ENCODE data around the gene CSRNP3.
"Not testable (repeated sequence)": the region's sequence is repeated elsewhere in the genome, so short reads cannot be mapped to it uniquely, and the experiment has no call there.

Gene CSRNP3

GRCh38 chr2:165651233-165651632 lies 181.7 kb downstream of the CSRNP3 start:
- H3K4me3 ChIP-seq (ENCODE audit: control insufficient read depth in 1 of 7, extremely low read depth in 1 of 7, insufficient read depth in 4 of 7, low read depth in 2 of 7, low read length in 6 of 7) = no peak overlapping the region
- no peaks in the 10 kb centered on the region for H3K4me1 ChIP-seq (ENCODE audit: control extremely low read depth in 1 of 4, control insufficient read depth in 4 of 4, insufficient read depth in 4 of 4, low read length in 3 of 4)
- no peaks in the 10 kb centered on the region for H3K36me3 ChIP-seq (ENCODE audit: control insufficient read depth in 4 of 4, insufficient read depth in 4 of 4, low read length in 3 of 4)
- no peaks in the 10 kb centered on the region for H3K27me3 ChIP-seq (replicated peaks in 2 of 5; ENCODE audit: control insufficient read depth in 4 of 5, insufficient read depth in 5 of 5, low read length in 4 of 5)
- WGBS (ENCODE audit: insufficient coverage) = no CpG with 5 or more reads among the region's 2 CpGs
- POLR2A ChIA-PET = no interaction called here
- no peak overlapping the region for H3K27ac ChIP-seq (ENCODE audit: insufficient read depth in 1 of 2, low read depth in 1 of 2, low read length in 2 of 2, poor library complexity in 1 of 2, severe bottlenecking in 2 of 2)
- no peak for DNase-seq
- H3K9me3 ChIP-seq (ENCODE audit: control extremely low read depth in 1 of 5, control insufficient read depth in 4 of 5, insufficient read depth in 2 of 5, low read depth in 1 of 5, low read length in 4 of 5) = no peaks in the 10 kb centered on the region
- CTCF ChIA-PET = interaction anchor here (1.3 kb wide), 1 partner anchor 10 kb away, joined by 3 read pairs; no protein-coding TSS in a partner anchor

GRCh38 chr2:165655661-165656060 lies 186.2 kb downstream of the CSRNP3 start:
- no peaks in the 10 kb centered on the region for H3K27me3 ChIP-seq (replicated peaks in 2 of 5; ENCODE audit: control insufficient read depth in 4 of 5, insufficient read depth in 5 of 5, low read length in 4 of 5)
- CTCF ChIA-PET = no interaction called here
- no peaks in the 10 kb centered on the region for H3K9me3 ChIP-seq (ENCODE audit: control extremely low read depth in 1 of 5, control insufficient read depth in 4 of 5, insufficient read depth in 2 of 5, low read depth in 1 of 5, low read length in 4 of 5)
- no peak overlapping the region for H3K27ac ChIP-seq (ENCODE audit: insufficient read depth in 1 of 2, low read depth in 1 of 2, low read length in 2 of 2, poor library complexity in 1 of 2, severe bottlenecking in 2 of 2)
- POLR2A ChIA-PET = no interaction called here
- no peaks in the 10 kb centered on the region for H3K36me3 ChIP-seq (ENCODE audit: control insufficient read depth in 4 of 4, insufficient read depth in 4 of 4, low read length in 3 of 4)
- WGBS (ENCODE audit: insufficient coverage) = 100% methylated on average over 4 of the region's 6 CpGs
- H3K4me1 ChIP-seq (ENCODE audit: control extremely low read depth in 1 of 4, control insufficient read depth in 4 of 4, insufficient read depth in 4 of 4, low read length in 3 of 4) = peaks cover 0 to 4% (median 2%) of the 10 kb centered on the region in 4 experiments
- no peak for DNase-seq
- H3K4me3 ChIP-seq (ENCODE audit: control insufficient read depth in 1 of 7, extremely low read depth in 1 of 7, insufficient read depth in 4 of 7, low read depth in 2 of 7, low read length in 6 of 7) = no peak overlapping the region

- Histone ChIP-seq H3K27me3 (replicated peaks in 2 of 5; ENCODE audit: control insufficient read depth in 4 of 5, insufficient read depth in 5 of 5, low read length in 4 of 5) (no peaks in the 10 kb centered on the region), H3K4me3 (ENCODE audit: control insufficient read depth in 1 of 7, extremely low read depth in 1 of 7, insufficient read depth in 4 of 7, low read depth in 2 of 7, low read length in 6 of 7) (no peak overlapping the region), H3K9me3 (ENCODE audit: control extremely low read depth in 1 of 5, control insufficient read depth in 4 of 5, insufficient read depth in 2 of 5, low read depth in 1 of 5, low read length in 4 of 5) (no peaks in the 10 kb centered on the region), H3K36me3 (ENCODE audit: control insufficient read depth in 4 of 4, insufficient read depth in 4 of 4, low read length in 3 of 4) (no peaks in the 10 kb centered on the region), H3K4me1 (ENCODE audit: control extremely low read depth in 1 of 4, control insufficient read depth in 4 of 4, insufficient read depth in 4 of 4, low read length in 3 of 4) (peaks cover 0 to 11% (median 2%) of the 10 kb centered on the region in 4 experiments), H3K27ac (ENCODE audit: insufficient read depth in 1 of 2, low read depth in 1 of 2, low read length in 2 of 2, poor library complexity in 1 of 2, severe bottlenecking in 2 of 2) (no peak overlapping the region)
- DNase-seq = peak in 2 of 3 donors; percentile 44 to 62
- POLR2A ChIA-PET = no interaction called here
- CTCF ChIA-PET = no interaction called here
- no CpG with 5 or more reads among the region's 3 CpGs for WGBS (ENCODE audit: insufficient coverage)
Measured at GRCh38 chr2:165660361-165660760, 190.9 kb downstream of the CSRNP3 start.

GRCh38 chr2:165662720-165663119 lies 193.2 kb downstream of the CSRNP3 start:
- Histone ChIP-seq H3K36me3 (ENCODE audit: control insufficient read depth in 4 of 4, insufficient read depth in 4 of 4, low read length in 3 of 4) (no peaks in the 10 kb centered on the region), H3K9me3 (ENCODE audit: control extremely low read depth in 1 of 5, control insufficient read depth in 4 of 5, insufficient read depth in 2 of 5, low read depth in 1 of 5, low read length in 4 of 5) (no peaks in the 10 kb centered on the region), H3K27ac (ENCODE audit: insufficient read depth in 1 of 2, low read depth in 1 of 2, low read length in 2 of 2, poor library complexity in 1 of 2, severe bottlenecking in 2 of 2) (no peak overlapping the region), H3K27me3 (replicated peaks in 2 of 5; ENCODE audit: control insufficient read depth in 4 of 5, insufficient read depth in 5 of 5, low read length in 4 of 5) (no peaks in the 10 kb centered on the region), H3K4me1 (ENCODE audit: control extremely low read depth in 1 of 4, control insufficient read depth in 4 of 4, insufficient read depth in 4 of 4, low read length in 3 of 4) (peaks cover 0 to 11% (median 2%) of the 10 kb centered on the region in 4 experiments), H3K4me3 (ENCODE audit: control insufficient read depth in 1 of 7, extremely low read depth in 1 of 7, insufficient read depth in 4 of 7, low read depth in 2 of 7, low read length in 6 of 7) (no peak overlapping the region)
- ChIA-PET POLR2A (no interaction called here), CTCF (no interaction called here)
- no peak for DNase-seq

- H3K27ac ChIP-seq (ENCODE audit: insufficient read depth in 1 of 2, low read depth in 1 of 2, low read length in 2 of 2, poor library complexity in 1 of 2, severe bottlenecking in 2 of 2) = no peak overlapping the region
- DNase-seq = peak in 1 of 3 donors; percentile 7
- no peaks in the 10 kb centered on the region for H3K9me3 ChIP-seq (ENCODE audit: control extremely low read depth in 1 of 5, control insufficient read depth in 4 of 5, insufficient read depth in 2 of 5, low read depth in 1 of 5, low read length in 4 of 5)
- H3K4me3 ChIP-seq (ENCODE audit: control insufficient read depth in 1 of 7, extremely low read depth in 1 of 7, insufficient read depth in 4 of 7, low read depth in 2 of 7, low read length in 6 of 7) = no peak overlapping the region
- POLR2A ChIA-PET = no interaction called here
- no peaks in the 10 kb centered on the region for H3K36me3 ChIP-seq (ENCODE audit: control insufficient read depth in 4 of 4, insufficient read depth in 4 of 4, low read length in 3 of 4)
- no peaks in the 10 kb centered on the region for H3K27me3 ChIP-seq (replicated peaks in 2 of 5; ENCODE audit: control insufficient read depth in 4 of 5, insufficient read depth in 5 of 5, low read length in 4 of 5)
- CTCF ChIA-PET = interaction anchor here (1.2 kb wide), 1 partner anchor 16 kb away, joined by 4 read pairs; no protein-coding TSS in a partner anchor
- whole genome bisulfite sequencing (ENCODE audit: insufficient coverage) = 50% methylated on average over 2 of the region's 2 CpGs
- H3K4me1 ChIP-seq (ENCODE audit: control extremely low read depth in 1 of 4, control insufficient read depth in 4 of 4, insufficient read depth in 4 of 4, low read length in 3 of 4) = peaks cover 0 to 7% (median under 1%) of the 10 kb centered on the region in 4 experiments
Measured at GRCh38 chr2:165665614-165666013, 196.1 kb downstream of the CSRNP3 start.

- H3K27ac ChIP-seq (ENCODE audit: insufficient read depth in 1 of 2, low read depth in 1 of 2, low read length in 2 of 2, poor library complexity in 1 of 2, severe bottlenecking in 2 of 2); H3K4me3 ChIP-seq (ENCODE audit: control insufficient read depth in 1 of 7, extremely low read depth in 1 of 7, insufficient read depth in 4 of 7, low read depth in 2 of 7, low read length in 6 of 7); POLR2A ChIA-PET; H3K36me3 ChIP-seq (ENCODE audit: control insufficient read depth in 4 of 4, insufficient read depth in 4 of 4, low read length in 3 of 4); H3K9me3 ChIP-seq (ENCODE audit: control extremely low read depth in 1 of 5, control insufficient read depth in 4 of 5, insufficient read depth in 2 of 5, low read depth in 1 of 5, low read length in 4 of 5); H3K4me1 ChIP-seq (ENCODE audit: control extremely low read depth in 1 of 4, control insufficient read depth in 4 of 4, insufficient read depth in 4 of 4, low read length in 3 of 4); CTCF ChIA-PET; DNase-seq; H3K27me3 ChIP-seq (replicated peaks in 2 of 5; ENCODE audit: control insufficient read depth in 4 of 5, insufficient read depth in 5 of 5, low read length in 4 of 5): not testable (repeated sequence)
Measured at GRCh38 chr2:165666073-165666472, 196.6 kb downstream of the CSRNP3 start.

GRCh38 chr2:165666605-165667004 lies 197.1 kb downstream of the CSRNP3 start:
- no peak overlapping the region for H3K4me3 ChIP-seq (ENCODE audit: control insufficient read depth in 1 of 7, extremely low read depth in 1 of 7, insufficient read depth in 4 of 7, low read depth in 2 of 7, low read length in 6 of 7)
- ChIA-PET POLR2A (no interaction called here), CTCF (no interaction called here)
- 90% methylated on average over 1 of the region's 2 CpGs for WGBS (ENCODE audit: insufficient coverage)
- DNase-seq = no peak
- H3K27ac ChIP-seq (ENCODE audit: insufficient read depth in 1 of 2, low read depth in 1 of 2, low read length in 2 of 2, poor library complexity in 1 of 2, severe bottlenecking in 2 of 2) = no peak overlapping the region
- H3K27me3 ChIP-seq (replicated peaks in 2 of 5; ENCODE audit: control insufficient read depth in 4 of 5, insufficient read depth in 5 of 5, low read length in 4 of 5) = no peaks in the 10 kb centered on the region
- no peaks in the 10 kb centered on the region for H3K36me3 ChIP-seq (ENCODE audit: control insufficient read depth in 4 of 4, insufficient read depth in 4 of 4, low read length in 3 of 4)
- H3K4me1 ChIP-seq (ENCODE audit: control extremely low read depth in 1 of 4, control insufficient read depth in 4 of 4, insufficient read depth in 4 of 4, low read length in 3 of 4) = peaks cover 0 to 3% (median 0%) of the 10 kb centered on the region in 4 experiments
- H3K9me3 ChIP-seq (ENCODE audit: control extremely low read depth in 1 of 5, control insufficient read depth in 4 of 5, insufficient read depth in 2 of 5, low read depth in 1 of 5, low read length in 4 of 5) = peaks cover 0 to 2% (median 0%) of the 10 kb centered on the region in 5 experiments

All from common myeloid progenitor, CD34-positive (primary cell).